ENCODE results near the gene CRAMP1.

DNA sequence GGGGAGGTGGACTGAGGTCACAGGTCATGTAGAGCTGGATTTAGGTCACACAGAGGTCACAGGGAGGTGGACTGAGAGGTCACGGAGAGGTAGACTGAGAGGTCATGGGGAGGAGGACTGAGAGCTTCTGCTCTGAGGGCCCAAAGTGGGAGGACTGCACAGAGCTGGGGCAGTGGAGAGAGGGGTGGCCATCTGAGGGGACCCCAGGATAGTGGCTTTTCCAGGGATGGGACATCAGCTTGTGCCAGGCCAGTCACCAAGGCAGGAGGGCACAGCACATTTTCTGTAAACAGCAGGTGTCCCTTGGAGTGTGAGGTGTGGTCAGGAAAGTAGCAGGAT is 39.8 kb downstream of the CRAMP1 start:
- TF ChIP-seq, protein P1, sequence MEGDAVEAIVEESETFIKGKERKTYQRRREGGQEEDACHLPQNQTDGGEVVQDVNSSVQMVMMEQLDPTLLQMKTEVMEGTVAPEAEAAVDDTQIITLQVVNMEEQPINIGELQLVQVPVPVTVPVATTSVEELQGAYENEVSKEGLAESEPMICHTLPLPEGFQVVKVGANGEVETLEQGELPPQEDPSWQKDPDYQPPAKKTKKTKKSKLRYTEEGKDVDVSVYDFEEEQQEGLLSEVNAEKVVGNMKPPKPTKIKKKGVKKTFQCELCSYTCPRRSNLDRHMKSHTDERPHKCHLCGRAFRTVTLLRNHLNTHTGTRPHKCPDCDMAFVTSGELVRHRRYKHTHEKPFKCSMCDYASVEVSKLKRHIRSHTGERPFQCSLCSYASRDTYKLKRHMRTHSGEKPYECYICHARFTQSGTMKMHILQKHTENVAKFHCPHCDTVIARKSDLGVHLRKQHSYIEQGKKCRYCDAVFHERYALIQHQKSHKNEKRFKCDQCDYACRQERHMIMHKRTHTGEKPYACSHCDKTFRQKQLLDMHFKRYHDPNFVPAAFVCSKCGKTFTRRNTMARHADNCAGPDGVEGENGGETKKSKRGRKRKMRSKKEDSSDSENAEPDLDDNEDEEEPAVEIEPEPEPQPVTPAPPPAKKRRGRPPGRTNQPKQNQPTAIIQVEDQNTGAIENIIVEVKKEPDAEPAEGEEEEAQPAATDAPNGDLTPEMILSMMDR (IDR thresholded peaks at IDR 0.05), result no peak
- no peak for TF ChIP-seq POLR2A (IDR thresholded peaks at IDR 0.05)
